ENCODE measurements around the gene EFHC1.

The EFHC1 gene

GRCh38 chr6:52506476-52506875 is 86.3 kb downstream of the EFHC1 start:
- H3K4me3 ChIP-seq (ENCODE audit: low read depth, low read length), result no peak overlapping the region
- no peak for TF ChIP-seq CTCF (IDR thresholded peaks at IDR 0.05; ENCODE audit: borderline replicate concordance, insufficient read depth, low read depth, low read length)

- TF ChIP-seq CTCF (IDR thresholded peaks at IDR 0.05; ENCODE audit: borderline replicate concordance, insufficient read depth, low read depth, low read length), result no peak
- H3K4me3 ChIP-seq (ENCODE audit: low read depth, low read length), result no peak overlapping the region
Measured at GRCh38 chr6:52507557-52508260, 87.6 kb downstream of the EFHC1 start.

- no peak overlapping the region for H3K4me3 ChIP-seq (ENCODE audit: low read depth, low read length)
- TF ChIP-seq CTCF (IDR thresholded peaks at IDR 0.05; ENCODE audit: borderline replicate concordance, insufficient read depth, low read depth, low read length), result no peak
Measured at GRCh38 chr6:52508261-52508739, 88.2 kb downstream of the EFHC1 start.

GRCh38 chr6:52509281-52510212 is 89.4 kb downstream of the EFHC1 start:
- H3K4me3 ChIP-seq (ENCODE audit: low read depth, low read length), result no peak overlapping the region
- TF ChIP-seq CTCF (IDR thresholded peaks at IDR 0.05; ENCODE audit: borderline replicate concordance, insufficient read depth, low read depth, low read length), result no peak

DNA sequence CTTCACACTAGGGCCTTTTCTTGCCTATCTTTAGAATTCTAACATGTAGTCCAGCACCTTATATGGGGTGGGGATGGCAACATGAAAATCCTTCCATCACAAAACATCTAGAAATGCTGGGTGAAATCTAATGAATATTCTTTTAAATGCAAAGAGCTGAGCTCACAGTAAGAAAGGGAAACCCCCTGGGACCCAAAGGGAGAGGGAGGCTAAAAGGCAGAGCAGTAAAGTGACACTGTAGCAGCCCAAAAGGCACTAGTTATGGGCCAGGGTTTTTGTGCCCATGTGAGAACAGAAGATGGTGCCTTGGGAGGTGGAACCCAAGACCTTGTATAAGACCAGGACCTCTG is 90.0 kb downstream of the EFHC1 start:
- no peak overlapping the region for H3K4me3 ChIP-seq (ENCODE audit: low read depth, low read length)
- no peak for TF ChIP-seq CTCF (IDR thresholded peaks at IDR 0.05; ENCODE audit: borderline replicate concordance, insufficient read depth, low read depth, low read length)

GRCh38 chr6:52511163-52511562 is 91.0 kb downstream of the EFHC1 start:
- no peak overlapping the region for H3K4me3 ChIP-seq (ENCODE audit: low read depth, low read length)
- no peak for TF ChIP-seq CTCF (IDR thresholded peaks at IDR 0.05; ENCODE audit: borderline replicate concordance, insufficient read depth, low read depth, low read length)

Measured in GM12875 (cell line).